Brain pericyte (primary cell): ENCODE measurements around the gene CORO2B.
A peak's percentile ranks its signal among the peaks of the same experiment; 100 is the strongest.

Experiments
- DNase-seq: peaks from one replicate; pipeline ENCODE4 v3.0.0-alpha.2; 2012; ENCODE audit warnings: low read depth, low spot score

The CORO2B gene

DNA sequence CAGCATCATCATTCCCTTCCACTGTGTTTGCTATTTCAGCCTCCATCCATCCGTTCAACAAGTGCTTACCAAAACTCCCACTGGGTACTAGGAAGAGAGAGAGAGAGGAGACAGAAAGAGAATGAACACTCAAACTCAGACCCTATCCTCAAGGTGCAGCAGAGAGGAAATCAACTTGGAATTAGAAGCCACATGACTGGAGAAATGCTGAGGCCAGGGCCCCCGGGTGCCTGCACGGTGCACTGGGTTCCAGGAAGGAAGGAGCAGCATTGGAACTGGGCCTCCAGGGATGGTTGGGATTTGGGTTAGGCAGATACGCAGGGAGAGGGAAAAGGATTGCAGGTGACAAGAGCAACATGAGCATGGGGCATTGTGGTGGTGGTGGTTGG is 30.0 kb downstream of the CORO2B start:
- DNase-seq = no peak

DNA sequence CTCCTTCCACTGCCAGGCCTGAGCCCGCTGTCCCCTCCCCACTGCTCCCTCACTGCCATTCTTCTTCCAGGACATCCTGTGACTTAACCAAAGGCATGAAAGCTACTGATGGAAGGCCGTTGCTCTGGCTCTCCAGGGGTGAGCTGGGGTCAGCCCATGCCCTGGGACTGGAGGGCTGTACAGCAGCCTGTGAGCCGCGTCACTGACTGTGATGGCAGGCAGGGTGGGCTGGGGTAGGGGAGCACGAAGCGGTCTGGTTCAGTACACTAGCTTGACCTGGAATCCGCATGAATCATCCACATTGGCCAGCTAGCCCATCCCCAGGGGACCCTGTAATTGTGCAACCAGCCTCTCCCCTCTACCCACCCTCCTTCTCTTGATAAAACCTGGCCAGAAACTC is 30.8 kb downstream of the CORO2B start:
- DNase-seq = peak; percentile 77

DNA sequence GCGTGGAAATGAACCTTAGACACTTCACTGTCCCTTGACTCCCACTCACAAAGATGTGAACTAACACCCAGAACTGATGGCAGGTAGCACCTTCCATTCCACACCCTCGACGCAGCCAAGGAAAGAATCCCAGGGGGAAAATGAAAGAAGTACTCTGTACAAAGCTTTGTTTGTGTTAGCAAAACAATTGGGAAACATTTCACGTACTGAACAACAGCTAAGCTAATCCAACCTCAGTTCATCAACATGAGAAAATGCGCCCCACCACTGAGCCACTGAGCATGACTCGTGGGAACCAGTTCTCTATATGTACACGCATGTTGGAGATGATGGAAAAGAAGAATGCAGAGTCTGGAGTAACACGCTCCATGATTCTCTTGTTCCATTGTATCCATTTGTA is 32.0 kb downstream of the CORO2B start:
- no peak for DNase-seq

DNA sequence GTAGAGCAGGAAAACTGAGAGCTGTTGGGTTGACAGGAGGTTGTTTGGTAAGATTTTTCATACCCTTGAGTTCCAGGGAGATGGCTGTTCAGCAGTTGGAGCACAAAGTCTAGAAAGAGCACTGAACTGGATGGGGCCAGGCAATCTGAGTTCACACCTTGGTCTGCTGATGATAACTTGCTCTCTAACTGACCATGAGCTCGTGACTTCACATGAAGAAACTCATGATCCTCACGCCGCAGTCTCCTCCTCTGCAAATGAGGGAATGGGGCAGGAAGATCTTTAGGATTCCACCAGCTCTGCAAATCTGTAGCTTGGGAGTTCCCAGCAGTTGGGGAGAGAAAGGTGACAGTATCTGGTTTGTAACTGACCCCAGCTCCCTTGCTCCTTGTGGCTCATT is 33.7 kb downstream of the CORO2B start:
- DNase-seq = no peak

DNA sequence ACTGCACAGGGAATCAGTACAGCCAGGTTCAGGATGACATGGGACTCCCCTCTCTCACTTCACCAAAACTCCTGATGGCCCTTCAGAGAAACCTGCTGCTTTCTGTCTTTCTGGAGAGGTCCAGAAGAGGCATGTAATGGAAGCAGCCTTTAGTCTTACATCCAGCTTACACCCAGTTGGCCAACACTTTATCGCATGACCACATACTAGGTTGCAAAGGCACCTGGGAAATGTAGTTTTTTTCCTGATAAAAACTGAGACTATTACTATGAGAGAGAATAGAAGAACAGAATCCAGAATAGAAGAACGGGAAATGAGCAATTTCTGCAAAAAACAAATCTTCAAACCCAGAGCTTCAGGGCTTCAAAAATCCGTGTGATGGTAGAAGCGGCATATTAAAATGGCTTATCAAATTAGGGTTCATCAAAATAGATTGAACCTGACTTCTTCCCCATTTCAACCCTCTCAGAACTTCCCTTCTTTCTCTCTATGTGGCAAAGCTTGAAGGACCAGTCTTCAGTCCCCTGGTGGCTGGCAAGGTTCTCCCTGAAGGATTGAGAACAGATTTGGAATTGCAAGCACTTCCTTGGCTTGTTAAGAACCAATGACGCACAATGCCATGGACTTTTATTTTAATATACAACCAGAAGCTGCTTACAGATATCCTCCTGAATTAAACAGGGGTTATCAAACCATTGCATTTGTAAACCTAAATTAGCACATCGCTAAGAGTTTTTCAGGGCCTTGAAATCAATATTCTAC is 34.4 kb downstream of the CORO2B start:
- DNase-seq = no peak

DNA sequence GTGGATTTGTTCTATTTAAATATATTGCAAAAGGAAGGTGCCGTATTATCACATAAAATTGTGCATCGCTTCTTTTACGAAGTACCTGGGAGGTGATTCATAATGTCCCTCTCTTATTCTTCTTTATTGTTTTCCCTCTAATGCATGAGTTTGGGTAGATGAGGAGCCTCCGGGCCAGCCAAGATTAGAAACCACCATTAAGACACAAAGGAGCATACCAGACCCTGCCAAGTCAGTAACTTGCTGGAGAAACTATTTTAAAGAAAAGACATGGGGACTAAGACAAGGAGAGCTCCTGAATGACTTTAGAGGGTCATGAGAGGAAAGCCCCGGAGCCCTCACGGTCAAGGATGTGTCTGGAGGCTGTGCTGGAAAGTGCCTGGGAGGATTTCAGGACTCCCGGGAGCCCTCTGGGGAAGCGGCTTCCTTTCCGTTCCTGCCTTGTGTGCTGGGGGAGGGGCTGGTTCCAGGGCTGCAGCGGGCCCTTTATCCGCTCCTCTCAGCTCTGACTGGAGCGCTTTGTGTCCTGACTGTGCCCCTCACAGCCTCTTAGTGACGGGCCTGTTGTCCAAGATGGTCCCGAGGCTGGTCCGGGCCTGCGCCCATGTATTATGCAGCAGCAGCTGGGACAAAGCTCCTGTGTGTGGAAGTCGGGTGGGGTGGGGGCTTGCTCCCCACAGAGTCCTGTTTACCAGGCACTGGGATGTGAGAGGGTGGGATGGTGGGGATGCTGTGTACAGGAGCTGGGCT is 35.7 kb downstream of the CORO2B start:
- no peak for DNase-seq

DNA sequence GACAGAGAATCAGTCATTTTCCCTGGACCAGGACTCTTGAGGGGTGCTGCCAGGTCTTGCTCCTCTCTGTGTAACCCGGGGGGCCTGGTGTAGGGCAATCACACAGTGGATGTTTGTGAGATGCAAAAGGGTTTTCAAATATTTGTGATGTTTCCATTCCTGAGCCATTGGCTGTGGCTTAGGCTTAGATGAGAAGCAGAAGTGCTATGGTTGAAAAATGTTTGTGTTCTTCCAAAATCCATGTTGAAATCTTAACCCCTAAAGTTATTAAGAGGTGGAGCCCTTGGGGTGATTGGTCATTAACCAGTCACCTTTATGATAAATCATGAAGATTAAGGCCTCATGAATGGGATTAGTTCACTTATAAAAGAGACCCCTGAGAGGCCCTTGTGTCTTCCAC is 36.5 kb downstream of the CORO2B start:
- DNase-seq = no peak

DNA sequence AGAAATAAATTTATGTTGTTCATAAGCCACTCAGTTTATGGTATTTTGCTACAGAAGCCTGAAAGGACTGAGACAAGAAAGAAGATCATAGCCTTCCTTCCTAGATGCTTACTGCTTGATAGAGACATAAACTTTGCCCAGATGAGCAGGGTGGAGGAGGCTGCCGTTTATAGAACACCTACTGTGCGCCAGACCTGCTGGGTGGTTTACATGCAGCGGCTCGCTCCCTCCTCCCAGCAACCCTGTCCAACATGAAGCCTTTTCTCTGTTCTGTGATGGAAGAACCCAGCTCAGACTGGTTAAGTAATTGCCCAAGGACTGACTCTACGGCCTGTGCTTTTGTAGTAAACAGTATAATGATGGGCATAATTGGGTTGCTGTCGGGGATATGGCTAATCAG is 37.0 kb downstream of the CORO2B start:
- DNase-seq = no peak

DNA sequence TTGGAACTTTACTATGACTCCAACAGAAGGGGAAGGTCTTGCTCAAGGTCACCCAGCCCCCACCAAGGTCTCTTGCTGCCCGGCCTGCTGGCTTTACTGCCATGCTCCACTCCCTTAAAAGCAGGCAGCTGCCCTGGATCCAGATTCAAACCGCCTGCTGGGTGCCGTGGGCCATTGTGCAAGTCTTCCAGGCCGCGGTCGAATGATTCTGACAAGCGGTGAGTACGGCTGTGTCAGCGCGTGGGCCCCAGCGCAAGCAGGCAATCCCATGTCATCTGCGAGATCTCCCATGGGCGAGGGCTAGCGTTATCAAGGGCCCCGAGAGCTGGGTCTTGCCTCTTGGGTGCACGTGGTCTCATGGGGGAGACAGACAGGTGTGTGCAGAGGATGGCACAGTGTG is 37.6 kb downstream of the CORO2B start:
- DNase-seq = no peak

DNA sequence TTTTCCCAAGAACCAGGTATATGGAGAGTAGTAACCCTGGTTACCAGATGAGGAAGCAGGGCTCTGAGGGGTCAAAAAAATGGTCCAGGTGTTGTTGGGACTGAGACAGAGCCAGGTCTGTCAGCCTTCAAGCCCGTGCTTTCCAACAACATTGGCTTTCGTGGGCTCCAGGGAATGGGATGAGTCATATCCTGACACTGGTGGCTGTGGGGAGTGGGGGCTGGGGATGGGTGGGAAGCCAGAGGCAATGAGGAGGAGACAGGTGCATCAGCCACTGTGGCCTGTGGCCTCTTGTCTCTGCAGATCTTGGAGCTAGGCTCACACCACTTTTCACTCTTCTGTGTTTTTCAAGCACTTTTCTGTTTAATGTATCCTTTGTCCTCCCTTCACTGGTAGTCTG is 38.2 kb downstream of the CORO2B start:
- no peak for DNase-seq

DNA sequence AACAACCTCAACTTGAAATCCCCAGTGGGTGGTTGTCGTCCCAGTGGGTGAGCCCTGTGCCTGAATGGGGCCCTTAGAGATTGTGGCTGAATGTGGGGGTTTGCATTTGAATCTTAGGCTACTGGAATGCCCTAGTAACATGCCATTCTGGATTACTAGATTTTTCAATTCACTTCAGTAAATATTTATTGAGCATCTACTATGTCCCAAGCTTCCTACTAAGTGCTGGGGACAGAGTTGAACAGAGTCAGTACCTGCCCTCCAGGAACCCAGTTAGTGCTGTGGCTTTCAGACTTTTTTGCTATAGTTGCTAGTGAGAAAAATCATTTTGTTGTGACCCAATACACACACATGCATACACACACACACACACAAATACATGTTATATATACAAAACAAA is 39.0 kb downstream of the CORO2B start:
- no peak for DNase-seq

DNA sequence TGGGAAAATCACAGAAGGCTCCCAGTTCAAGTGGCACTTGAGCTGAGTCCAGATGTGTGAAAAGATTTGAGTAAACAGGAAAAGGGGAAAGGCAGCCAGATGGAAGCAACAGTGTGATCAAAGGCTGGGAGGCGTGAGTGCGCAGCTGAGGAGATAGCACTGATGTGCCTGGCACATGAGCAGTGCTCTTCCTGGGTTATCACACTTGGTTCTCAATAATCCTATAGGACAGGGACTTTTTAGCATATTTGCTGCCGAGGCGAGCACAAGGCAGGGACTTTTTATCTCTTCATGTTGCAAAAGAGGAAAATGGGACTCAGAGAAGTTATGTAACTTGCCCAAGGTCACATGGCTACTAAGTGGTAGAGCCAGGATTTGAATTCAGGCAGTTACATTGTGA is 39.6 kb downstream of the CORO2B start:
- DNase-seq = no peak

DNA sequence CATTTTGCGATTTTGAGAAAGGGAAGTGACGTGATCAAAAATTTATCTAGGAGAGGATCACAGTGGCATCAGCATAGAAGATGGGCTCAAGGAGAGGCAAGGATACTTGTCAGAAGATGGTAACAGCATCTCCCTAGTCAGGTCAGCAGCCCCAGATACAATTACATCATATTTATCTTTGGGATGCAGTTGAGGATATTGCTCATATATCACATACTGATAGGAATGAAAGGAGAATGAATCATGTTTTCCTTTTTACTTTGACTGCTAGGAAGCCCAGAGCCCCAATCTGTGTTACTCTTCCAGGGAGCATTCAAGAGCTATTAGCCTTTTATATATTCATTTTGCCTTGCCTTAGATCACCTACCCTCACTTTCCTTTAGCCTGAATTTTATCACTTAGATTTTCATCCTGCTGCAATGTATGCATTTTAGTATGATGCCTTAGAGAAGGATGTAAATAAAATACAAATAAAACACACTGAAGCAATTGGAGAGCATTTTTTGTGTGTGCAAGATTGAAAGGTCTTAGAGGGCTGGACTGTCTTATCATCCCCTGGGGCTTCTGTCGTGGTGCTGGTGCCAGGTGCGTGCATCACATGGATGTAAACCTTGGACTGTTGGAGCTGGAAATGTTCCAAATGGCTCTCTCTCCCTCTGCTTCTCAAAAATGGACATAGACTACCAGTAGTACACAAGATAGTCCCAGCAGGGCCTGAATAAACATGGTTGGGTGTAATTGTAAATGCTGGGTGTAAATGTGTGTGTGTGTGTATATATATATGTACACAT is 40.3 kb downstream of the CORO2B start:
- DNase-seq = no peak

DNA sequence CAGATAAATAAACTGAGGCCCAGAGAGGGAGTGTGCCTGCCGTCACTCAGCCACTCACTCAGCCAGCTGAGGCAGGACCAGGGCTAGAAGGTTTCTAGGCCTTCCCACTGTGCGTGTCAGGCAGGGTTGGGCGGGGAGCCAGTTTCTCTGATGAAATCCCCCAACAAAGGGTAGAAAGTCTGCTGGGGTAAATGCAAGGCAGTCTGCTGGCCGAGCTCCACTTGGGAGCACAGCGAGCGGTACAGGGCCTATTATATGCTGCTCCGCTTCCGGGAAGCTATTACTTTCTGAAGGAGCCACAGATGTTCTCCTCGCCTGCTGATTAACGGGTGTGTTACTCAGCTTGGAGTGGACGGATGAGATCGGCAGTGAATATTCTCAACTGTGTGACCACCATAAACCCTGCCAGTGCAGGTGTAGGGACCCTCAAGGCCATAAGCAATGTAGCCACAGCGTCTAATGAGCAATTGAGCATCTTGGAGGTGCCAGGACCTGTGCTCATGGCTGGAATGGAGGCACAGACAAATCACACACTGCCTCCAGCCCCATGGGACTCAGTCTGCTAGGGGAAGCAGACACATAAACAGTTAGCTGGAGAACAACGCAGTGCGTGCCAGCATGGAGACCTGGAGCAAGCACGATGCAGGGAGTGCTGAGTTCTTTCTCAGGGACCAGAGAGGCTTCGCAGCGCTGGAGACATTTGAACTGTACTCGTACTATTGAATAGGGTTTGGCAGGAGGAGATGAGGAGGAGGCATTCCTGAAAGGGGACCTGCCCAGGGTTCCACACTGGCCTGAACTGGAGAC is 42.1 kb downstream of the CORO2B start:
- peak; percentile 95 for DNase-seq

DNA sequence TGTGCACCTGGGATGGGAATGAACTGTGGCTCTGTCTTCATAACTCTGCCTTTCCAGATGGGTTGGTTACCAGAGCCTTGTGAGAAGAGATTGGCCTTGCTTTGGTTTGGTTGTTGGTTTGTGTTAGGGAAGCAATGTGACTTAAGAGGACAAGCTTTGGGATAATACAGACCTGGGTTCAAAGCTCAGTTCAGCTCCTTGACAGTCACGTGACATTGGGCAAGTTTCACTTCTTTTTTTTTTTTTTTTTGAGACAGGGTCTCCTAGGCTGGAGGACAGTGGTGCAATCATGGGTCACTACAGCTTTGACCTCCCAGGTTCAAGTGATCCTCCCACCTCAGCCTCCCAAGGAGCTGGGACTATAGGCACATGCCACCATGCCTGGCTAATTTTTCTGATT is 42.7 kb downstream of the CORO2B start:
- DNase-seq = no peak

DNA sequence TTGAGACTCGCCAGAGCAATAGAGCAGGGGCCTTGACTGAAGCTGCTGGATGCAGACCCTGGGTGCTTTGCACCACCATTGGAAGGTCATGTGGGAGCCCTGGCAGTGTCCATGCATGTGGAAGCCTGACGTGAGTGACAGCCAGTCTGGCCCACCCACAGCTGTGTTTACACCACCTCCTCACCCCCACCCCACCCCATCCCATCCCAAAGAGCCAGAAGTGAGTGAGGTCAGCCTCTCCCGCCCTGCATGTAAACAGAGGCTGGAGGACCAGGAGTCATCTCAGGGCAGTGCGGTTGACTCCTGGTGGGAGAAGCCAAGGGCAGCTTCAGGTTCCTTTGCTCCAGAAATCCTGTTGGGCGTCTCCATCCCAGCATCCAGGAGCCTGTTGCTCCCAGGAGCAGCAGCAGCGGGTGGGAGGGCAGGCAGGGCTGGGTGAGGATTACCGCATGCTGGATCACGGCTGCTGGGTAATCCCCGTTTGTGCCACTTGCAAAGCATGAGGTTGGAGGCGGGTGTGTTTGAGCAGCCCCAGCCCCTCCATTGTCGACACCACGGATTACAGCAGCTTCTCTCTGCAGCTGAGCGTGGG is 44.6 kb downstream of the CORO2B start:
- DNase-seq = peak; percentile 85

DNA sequence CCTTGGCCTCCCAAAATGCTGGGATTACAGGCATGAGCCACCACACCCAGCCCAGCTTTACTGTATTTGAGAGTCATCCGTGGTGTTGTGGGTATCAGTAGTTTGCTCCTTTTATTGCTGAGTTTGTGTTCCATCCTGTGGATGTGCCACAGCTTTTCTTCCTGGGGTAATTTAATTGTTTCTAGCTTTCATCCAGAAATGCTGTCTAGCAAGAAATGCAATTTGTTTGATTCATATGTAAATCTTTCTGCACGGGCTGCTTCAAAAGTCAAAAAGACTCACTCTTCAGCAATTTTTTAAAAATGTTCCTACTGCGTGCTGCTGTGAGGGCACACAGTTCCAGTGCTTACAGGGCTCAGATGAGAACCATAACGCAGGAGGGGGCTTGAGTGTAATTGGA is 47.1 kb downstream of the CORO2B start:
- no peak for DNase-seq

DNA sequence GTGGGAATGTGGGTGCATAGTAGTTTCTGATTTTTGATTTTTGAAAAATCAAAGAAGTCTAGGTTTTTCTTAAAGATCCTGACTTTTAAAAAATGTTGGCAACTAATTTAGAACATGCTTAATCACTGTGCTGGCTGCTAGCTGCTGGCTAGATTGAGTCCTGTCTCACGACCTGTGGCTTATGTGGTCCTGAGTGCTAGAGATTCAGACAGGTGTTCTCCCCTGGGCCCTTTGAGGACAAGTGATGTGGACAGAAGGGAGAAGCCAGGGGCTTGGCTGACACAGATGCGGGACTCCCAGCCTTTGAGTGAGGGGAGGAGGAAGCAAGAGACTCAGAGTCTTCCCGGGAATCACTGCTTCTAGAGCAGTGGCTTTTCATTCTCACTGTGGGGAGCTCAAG is 47.5 kb downstream of the CORO2B start:
- no peak for DNase-seq

DNA sequence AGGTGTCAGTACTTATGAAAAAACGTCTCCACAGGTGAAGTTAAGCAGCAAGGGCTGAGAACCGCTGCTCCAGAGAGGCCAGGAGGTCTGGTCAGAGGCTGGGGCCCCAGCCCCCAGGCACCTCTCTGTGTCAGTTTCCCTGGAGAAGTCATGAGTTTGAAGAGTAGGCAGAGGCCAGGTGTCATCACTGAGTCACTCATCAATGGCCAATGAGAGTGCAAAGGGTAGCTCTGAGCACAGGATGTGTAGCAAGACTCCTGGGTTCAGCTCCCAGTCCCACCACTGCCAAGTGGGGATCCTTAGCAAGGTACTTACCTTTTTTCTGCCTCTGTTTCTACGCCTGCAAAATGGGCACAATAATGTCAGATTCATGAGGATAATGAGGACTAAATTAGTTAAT is 47.9 kb downstream of the CORO2B start:
- DNase-seq = no peak

DNA sequence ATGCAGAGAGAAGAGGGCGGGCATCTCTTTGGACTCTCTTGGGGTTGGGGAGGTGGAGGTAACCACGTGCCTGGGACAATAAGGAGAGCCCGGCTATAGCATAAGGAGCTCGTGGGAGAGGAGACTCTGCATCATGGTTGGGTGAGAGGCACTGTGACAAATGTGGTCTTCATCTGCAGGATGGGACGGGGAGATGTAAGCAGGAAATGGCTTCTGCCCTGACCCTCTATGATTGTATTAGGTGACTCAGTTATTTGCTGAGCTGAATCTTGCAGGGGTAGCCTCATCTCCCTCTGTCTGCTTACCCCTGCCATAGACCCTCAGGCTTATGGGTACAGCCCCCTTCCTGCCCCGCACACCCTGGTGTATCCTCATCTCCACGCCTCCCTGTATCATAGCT is 48.7 kb downstream of the CORO2B start:
- no peak for DNase-seq

DNA sequence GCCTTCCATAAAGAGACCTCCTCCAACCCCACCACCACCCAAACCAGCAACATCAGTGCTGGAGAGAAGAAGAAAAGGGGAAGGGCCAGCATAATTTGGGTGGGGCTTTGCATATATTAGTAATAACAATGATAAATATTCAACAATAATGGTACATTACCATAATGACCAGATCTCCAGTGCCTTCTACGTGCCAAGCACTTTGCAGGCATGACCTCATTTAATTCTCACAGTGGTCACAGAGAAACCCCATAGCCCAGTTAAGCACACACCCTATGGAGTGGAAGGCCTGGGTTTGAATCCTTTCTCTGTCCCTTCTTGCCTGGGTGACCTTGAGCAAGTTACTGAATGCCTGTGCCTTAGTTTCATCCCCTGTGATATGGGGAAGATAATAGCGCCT is 49.2 kb downstream of the CORO2B start:
- no peak for DNase-seq
